NT2/D1 (cell line): ENCODE data around the gene RFTN1.

ENCODE experiments used
- SUZ12 ChIP-seq: IDR thresholded peaks from 2 replicates; pipeline ENCODE4 v1.6.1; 2011; ENCODE audit not compliant: insufficient read length, insufficient read depth; ENCODE audit errors: extremely low read depth
- YY1 ChIP-seq: IDR thresholded peaks from 2 replicates; pipeline ENCODE4 v1.6.1; 2011; ENCODE audit not compliant: insufficient read length, insufficient read depth
- ZNF274 ChIP-seq: IDR thresholded peaks from 2 replicates; pipeline ENCODE4 v1.6.1; 2011; ENCODE audit warnings: mild to moderate bottlenecking, low read depth, low read length

DNA sequence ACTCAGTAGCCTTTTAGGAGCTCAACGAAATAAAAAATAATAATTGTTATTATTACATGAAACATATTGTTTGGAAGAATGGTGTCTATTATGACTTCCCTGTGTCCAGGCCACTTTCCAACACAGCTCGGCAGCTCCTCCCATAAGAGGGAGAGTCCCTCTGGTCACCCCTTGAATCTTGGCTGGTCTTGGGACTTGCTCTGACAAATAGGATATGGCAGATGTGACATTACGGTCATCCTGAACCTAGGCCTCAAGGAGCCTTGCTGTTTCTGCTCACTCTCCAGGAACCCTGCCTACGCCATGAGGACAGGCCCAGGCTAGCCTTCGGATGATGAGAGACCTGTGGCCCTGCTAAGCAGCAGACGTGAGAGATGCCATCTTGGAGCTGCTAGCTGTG lies 176.7 kb downstream of the RFTN1 start:
- TF ChIP-seq ZNF274 (no peak), YY1 (no peak), SUZ12 (no peak)
